Liver (tissue), 3 donors: ENCODE results near the gene NFIL3.

Experiments
- ATF3 ChIP-seq: IDR thresholded peaks from 2 replicates; pipeline ENCODE4 v1.6.1; 2016; ENCODE audit warnings: antibody characterized with exemption
- CTCF ChIP-seq: fragments of 150-350 bp; IDR thresholded peaks from 2 replicates; pipeline ENCODE4 v1.5.1; 2017; ENCODE audit warnings: improper control_type of control experiment, low read depth, low read length; ENCODE audit not compliant: missing input control
- EGR1 ChIP-seq, 2 donors: IDR thresholded peaks; 2 replicates each; pipeline ENCODE4 v1.6.1; 2016 to 2018; ENCODE audit warnings: antibody characterized with exemption in 2 of 2, low read depth in 2 of 2
- FOXA1 ChIP-seq: IDR thresholded peaks from 2 replicates; pipeline ENCODE4 v1.6.1; 2016; ENCODE audit warnings: antibody characterized with exemption
- GABPA ChIP-seq, 2 donors: IDR thresholded peaks in 1 of 2; conservative IDR thresholded peaks in 1 of 2; 2 replicates each; pipeline ENCODE4 v1.6.1; 2016; ENCODE audit warnings: antibody characterized with exemption in 2 of 2, mild to moderate bottlenecking in 1 of 2, moderate library complexity in 1 of 2
- HNF4A ChIP-seq, 2 donors: conservative IDR thresholded peaks; 2 replicates each; pipeline ENCODE4 v1.6.1; 2016; ENCODE audit warnings: antibody characterized with exemption in 2 of 2, mild to moderate bottlenecking in 2 of 2
- JUND ChIP-seq, 2 donors: IDR thresholded peaks; 2 replicates each; pipeline ENCODE4 v1.6.1; 2016; ENCODE audit warnings: antibody characterized with exemption in 2 of 2
- MAX ChIP-seq: IDR thresholded peaks from 2 replicates; pipeline ENCODE4 v1.6.1; 2016; ENCODE audit warnings: antibody characterized with exemption
- NR2F2 ChIP-seq: IDR thresholded peaks from 2 replicates; pipeline ENCODE4 v1.6.1; 2016; ENCODE audit warnings: antibody characterized with exemption
- RAD21 ChIP-seq, 2 donors: IDR thresholded peaks; 2 replicates each; pipeline ENCODE4 v1.6.1; 2016; ENCODE audit warnings: antibody characterized with exemption in 2 of 2, mild to moderate bottlenecking in 2 of 2
- SP1 ChIP-seq: IDR thresholded peaks from 2 replicates; pipeline ENCODE4 v1.6.1; 2018; ENCODE audit warnings: antibody characterized with exemption, mild to moderate bottlenecking
- TAF1 ChIP-seq: conservative IDR thresholded peaks from 2 replicates; pipeline ENCODE4 v1.6.1; 2016; ENCODE audit warnings: antibody characterized with exemption, mild to moderate bottlenecking
- YY1 ChIP-seq: IDR thresholded peaks from 2 replicates; pipeline ENCODE4 v1.6.1; 2016; ENCODE audit warnings: antibody characterized with exemption, mild to moderate bottlenecking
- ZBTB33 ChIP-seq: IDR thresholded peaks from 2 replicates; pipeline ENCODE4 v1.6.1; 2016; ENCODE audit warnings: antibody characterized with exemption
- donor health status: healthy.
- donor health status: healthy.

- TF ChIP-seq CTCF (no peak), HNF4A (conservative IDR thresholded peaks at IDR 0.05) (no peak), FOXA1 (no peak), YY1 (no peak), MAX (no peak), GABPA (IDR thresholded peaks at IDR 0.05 in 1 of 2, conservative IDR thresholded peaks at IDR 0.05 in 1 of 2) (no peak), RAD21 (IDR thresholded peaks at IDR 0.05) (no peak), TAF1 (no peak), JUND (IDR thresholded peaks at IDR 0.05) (no peak), SP1 (no peak), NR2F2 (no peak), EGR1 (IDR thresholded peaks at IDR 0.05; ENCODE audit: low read depth in 2 of 2) (no peak), ZBTB33 (no peak), ATF3 (no peak)
Observed at GRCh38 chr9:91364702-91365101, 58.9 kb downstream of the NFIL3 start.
